ENCODE results near the gene FSD1.
"Not testable (repeated sequence)": the region's sequence is repeated elsewhere in the genome, so short reads cannot be mapped to it uniquely, and the experiment has no call there.

Gene FSD1

GRCh38 chr19:4304538-4305256 is at the start of gene FSD1:
TSS of gene FSD1 (plus strand) at chr19:4304598. CDS start at chr19:4304747, 149 bp downstream.
- peak; percentile 89 for DNase-seq

- DNase-seq, result no peak
Observed at GRCh38 chr19:4256563-4256962, 47.8 kb upstream of the FSD1 start.

- no peak for DNase-seq
Observed at GRCh38 chr19:4257025-4257424, 47.4 kb upstream of the FSD1 start.

GRCh38 chr19:4258181-4258580 is 46.2 kb upstream of the FSD1 start:
- DNase-seq, result no peak

- DNase-seq, result no peak
Observed at GRCh38 chr19:4260613-4261191, 43.7 kb upstream of the FSD1 start.

GRCh38 chr19:4264812-4265211 is 39.6 kb upstream of the FSD1 start:
- no peak for DNase-seq

- no peak for DNase-seq
Observed at GRCh38 chr19:4266253-4267000, 38.0 kb upstream of the FSD1 start.

GRCh38 chr19:4267101-4267900 is 37.1 kb upstream of the FSD1 start:
- peak; percentile 85 for DNase-seq

- DNase-seq, result no peak
Observed at GRCh38 chr19:4267901-4268815, 36.2 kb upstream of the FSD1 start.

GRCh38 chr19:4268816-4269430 is 35.5 kb upstream of the FSD1 start:
- no peak for DNase-seq

- no peak for DNase-seq
Observed at GRCh38 chr19:4272894-4273293, 31.5 kb upstream of the FSD1 start.

GRCh38 chr19:4274321-4274686 is 30.1 kb upstream of the FSD1 start:
- not testable (repeated sequence) for DNase-seq

GRCh38 chr19:4277191-4277696 is 27.2 kb upstream of the FSD1 start:
- no peak for DNase-seq

GRCh38 chr19:4278010-4278409 is 26.4 kb upstream of the FSD1 start:
- no peak for DNase-seq

- no peak for DNase-seq
Observed at GRCh38 chr19:4278419-4279266, 25.8 kb upstream of the FSD1 start, which contains the start of gene SHD. TSS of gene SHD (plus strand) at chr19:4279266. CDS start at chr19:4280064, 798 bp downstream.

- no peak for DNase-seq
Observed at GRCh38 chr19:4279267-4279529, 25.2 kb upstream of the FSD1 start.

- no peak for DNase-seq
Observed at GRCh38 chr19:4279530-4280422, 24.6 kb upstream of the FSD1 start.

- no peak for DNase-seq
Observed at GRCh38 chr19:4284176-4284958, 20.0 kb upstream of the FSD1 start.

- no peak for DNase-seq
Observed at GRCh38 chr19:4284974-4285373, 19.4 kb upstream of the FSD1 start.
